Liver (tissue), 3 donors: Measurements from ENCODE around the gene FBXO10.

Experiments used
- FOXA1 ChIP-seq: IDR thresholded peaks from 2 replicates; pipeline ENCODE4 v1.6.1; 2016; ENCODE audit warnings: antibody characterized with exemption
- GABPA ChIP-seq, 2 donors: IDR thresholded peaks in 1 of 2; conservative IDR thresholded peaks in 1 of 2; 2 replicates each; pipeline ENCODE4 v1.6.1; 2016; ENCODE audit warnings: antibody characterized with exemption in 2 of 2, mild to moderate bottlenecking in 1 of 2, moderate library complexity in 1 of 2
- HNF4A ChIP-seq, 2 donors: conservative IDR thresholded peaks; 2 replicates each; pipeline ENCODE4 v1.6.1; 2016; ENCODE audit warnings: antibody characterized with exemption in 2 of 2, mild to moderate bottlenecking in 2 of 2
- JUND ChIP-seq, 2 donors: IDR thresholded peaks; 2 replicates each; pipeline ENCODE4 v1.6.1; 2016; ENCODE audit warnings: antibody characterized with exemption in 2 of 2
- RAD21 ChIP-seq, 2 donors: IDR thresholded peaks; 2 replicates each; pipeline ENCODE4 v1.6.1; 2016; ENCODE audit warnings: antibody characterized with exemption in 2 of 2, mild to moderate bottlenecking in 2 of 2
- RXRA ChIP-seq, 2 donors: IDR thresholded peaks; 2 replicates each; pipeline ENCODE4 v1.6.1; 2017 to 2018; ENCODE audit warnings: antibody characterized with exemption in 2 of 2, mild to moderate bottlenecking in 1 of 2
- SP1 ChIP-seq: IDR thresholded peaks from 2 replicates; pipeline ENCODE4 v1.6.1; 2018; ENCODE audit warnings: antibody characterized with exemption, mild to moderate bottlenecking
- TAF1 ChIP-seq: conservative IDR thresholded peaks from 2 replicates; pipeline ENCODE4 v1.6.1; 2016; ENCODE audit warnings: antibody characterized with exemption, mild to moderate bottlenecking
- YY1 ChIP-seq: IDR thresholded peaks from 2 replicates; pipeline ENCODE4 v1.6.1; 2016; ENCODE audit warnings: antibody characterized with exemption, mild to moderate bottlenecking
- TF ChIP-seq, protein P1 (sequence below): IDR thresholded peaks from 2 replicates; pipeline ENCODE4 v1.6.1; 2016; ENCODE audit warnings: antibody characterized with exemption
- TF ChIP-seq, protein P2 (sequence below): fragments of 150-350 bp; IDR thresholded peaks from 2 replicates; pipeline ENCODE4 v1.5.1; 2017; ENCODE audit warnings: improper control_type of control experiment, low read depth, low read length; ENCODE audit not compliant: missing input control
- TF ChIP-seq, protein P3 (sequence below): IDR thresholded peaks from 2 replicates; pipeline ENCODE4 v1.6.1; 2016; ENCODE audit warnings: antibody characterized with exemption
- donor health status: healthy.
- donor health status: healthy.

DNA sequence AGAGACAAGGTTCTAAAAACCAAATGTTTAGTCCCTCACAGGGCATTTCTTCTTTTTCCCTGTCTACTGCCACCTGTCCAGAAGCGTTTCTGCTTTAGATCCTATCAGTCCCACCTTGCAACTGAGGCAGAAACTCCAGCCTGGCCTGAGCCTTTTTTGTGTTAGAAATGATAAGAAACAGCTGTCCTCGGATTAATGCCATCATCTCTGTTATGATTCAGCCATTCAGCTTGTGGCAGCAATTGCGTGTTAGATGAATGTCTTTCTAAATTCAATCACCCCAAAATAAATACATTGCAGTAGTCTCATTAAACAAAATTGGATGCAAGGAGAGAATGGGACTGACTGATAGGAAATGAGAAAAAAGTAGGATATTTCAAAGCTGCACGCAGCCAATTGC, 46.3 kb upstream of the FBXO10 start:
- TF ChIP-seq, protein P1, sequence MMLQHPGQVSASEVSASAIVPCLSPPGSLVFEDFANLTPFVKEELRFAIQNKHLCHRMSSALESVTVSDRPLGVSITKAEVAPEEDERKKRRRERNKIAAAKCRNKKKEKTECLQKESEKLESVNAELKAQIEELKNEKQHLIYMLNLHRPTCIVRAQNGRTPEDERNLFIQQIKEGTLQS: no peak
- TF ChIP-seq, protein P2, sequence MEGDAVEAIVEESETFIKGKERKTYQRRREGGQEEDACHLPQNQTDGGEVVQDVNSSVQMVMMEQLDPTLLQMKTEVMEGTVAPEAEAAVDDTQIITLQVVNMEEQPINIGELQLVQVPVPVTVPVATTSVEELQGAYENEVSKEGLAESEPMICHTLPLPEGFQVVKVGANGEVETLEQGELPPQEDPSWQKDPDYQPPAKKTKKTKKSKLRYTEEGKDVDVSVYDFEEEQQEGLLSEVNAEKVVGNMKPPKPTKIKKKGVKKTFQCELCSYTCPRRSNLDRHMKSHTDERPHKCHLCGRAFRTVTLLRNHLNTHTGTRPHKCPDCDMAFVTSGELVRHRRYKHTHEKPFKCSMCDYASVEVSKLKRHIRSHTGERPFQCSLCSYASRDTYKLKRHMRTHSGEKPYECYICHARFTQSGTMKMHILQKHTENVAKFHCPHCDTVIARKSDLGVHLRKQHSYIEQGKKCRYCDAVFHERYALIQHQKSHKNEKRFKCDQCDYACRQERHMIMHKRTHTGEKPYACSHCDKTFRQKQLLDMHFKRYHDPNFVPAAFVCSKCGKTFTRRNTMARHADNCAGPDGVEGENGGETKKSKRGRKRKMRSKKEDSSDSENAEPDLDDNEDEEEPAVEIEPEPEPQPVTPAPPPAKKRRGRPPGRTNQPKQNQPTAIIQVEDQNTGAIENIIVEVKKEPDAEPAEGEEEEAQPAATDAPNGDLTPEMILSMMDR: no peak
- TF ChIP-seq RXRA (IDR thresholded peaks at IDR 0.05): no peak
- TF ChIP-seq YY1: no peak
- TF ChIP-seq, protein P3, sequence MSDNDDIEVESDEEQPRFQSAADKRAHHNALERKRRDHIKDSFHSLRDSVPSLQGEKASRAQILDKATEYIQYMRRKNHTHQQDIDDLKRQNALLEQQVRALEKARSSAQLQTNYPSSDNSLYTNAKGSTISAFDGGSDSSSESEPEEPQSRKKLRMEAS: no peak
- TF ChIP-seq RAD21 (IDR thresholded peaks at IDR 0.05): no peak
- no peak for TF ChIP-seq FOXA1
- TF ChIP-seq GABPA (IDR thresholded peaks at IDR 0.05 in 1 of 2, conservative IDR thresholded peaks at IDR 0.05 in 1 of 2): no peak
- no peak for TF ChIP-seq SP1
- no peak for TF ChIP-seq TAF1
- no peak for TF ChIP-seq JUND (IDR thresholded peaks at IDR 0.05)
- no peak for TF ChIP-seq HNF4A (conservative IDR thresholded peaks at IDR 0.05)
